SU-DHL-6 (cell line): ENCODE results near the gene MAP3K20.
"Not testable (repeated sequence)": the region's sequence is repeated elsewhere in the genome, so short reads cannot be mapped to it uniquely, and the experiment has no call there.

Experiments
- H2AFZ ChIP-seq: fragments of 200-600 bp; sonication (generic); 2 replicates; pipeline ENCODE4 v1.6.1; 2014; ENCODE audit warnings: low read depth, mild to moderate bottlenecking, moderate library complexity, mixed read lengths, antibody characterized with exemption, low read length; ENCODE audit not compliant: severe bottlenecking
- H3F3A ChIP-seq: fragments of 200-600 bp; shearing (Covaris generic); 2 replicates; pipeline ENCODE4 v1.6.0; 2016; ENCODE audit warnings: antibody characterized with exemption, mild to moderate bottlenecking; ENCODE audit not compliant: insufficient read depth
- H3K27ac ChIP-seq: fragments of 200-600 bp; sonication (generic); 2 replicates; pipeline ENCODE4 v1.5.1; 2016; ENCODE audit warnings: low read depth, mild to moderate bottlenecking, low read length, moderate library complexity, mixed read lengths
- H3K27me3 ChIP-seq: fragments of 200-600 bp; sonication (generic), shearing (Covaris generic); 2 replicates; pipeline ENCODE4 v1.6.0; 2014; ENCODE audit warnings: mild to moderate bottlenecking, low read length
- H3K36me3 ChIP-seq: fragments of 200-600 bp; sonication (generic); 2 replicates; pipeline ENCODE4 v1.6.1; 2014; ENCODE audit warnings: mild to moderate bottlenecking, low read length, mixed read lengths
- H3K4me2 ChIP-seq: fragments of 300-600, 200-600 bp; shearing (Covaris generic), sonication (generic); 2 replicates; pipeline ENCODE4 v1.6.0; 2014; ENCODE audit warnings: low read length, low read depth, mild to moderate bottlenecking; ENCODE audit not compliant: poor library complexity, severe bottlenecking
- H3K4me3 ChIP-seq: fragments of 200-600 bp; sonication (generic); 2 replicates; pipeline ENCODE4 v1.5.1; 2014; ENCODE audit warnings: antibody characterized with exemption, low read length, mild to moderate bottlenecking, mixed read lengths; ENCODE audit not compliant: insufficient read depth, poor library complexity, severe bottlenecking
- H3K79me2 ChIP-seq: fragments of 200-600 bp; sonication (generic); 2 replicates; pipeline ENCODE4 v1.6.1; 2014; ENCODE audit warnings: mild to moderate bottlenecking, low read length, moderate library complexity; ENCODE audit not compliant: insufficient read depth
- H3K9ac ChIP-seq: fragments of 200-600 bp; sonication (generic); 2 replicates; pipeline ENCODE4 v1.7.0; 2014; ENCODE audit warnings: mild to moderate bottlenecking, low read length
- H3K9me2 ChIP-seq: fragments of 200-600 bp; sonication (generic); replicated peaks from 2 replicates; pipeline ENCODE4 v1.6.1; 2014; ENCODE audit warnings: low read length; ENCODE audit not compliant: insufficient read depth
- H3K9me3 ChIP-seq: fragments of 200-600 bp; sonication (generic); 2 replicates; pipeline ENCODE4 v1.6.1; 2014; ENCODE audit warnings: low read length, mixed read lengths; ENCODE audit not compliant: insufficient read depth
- H4K20me1 ChIP-seq: fragments of 200-600 bp; sonication (generic); 2 replicates; pipeline ENCODE4 v1.6.1; 2014; ENCODE audit warnings: low read depth, mild to moderate bottlenecking, antibody characterized with exemption, low read length, moderate library complexity, mixed read lengths
- CTCF ChIP-seq: fragments of 200-600 bp; sonication (generic); IDR thresholded peaks from one replicate; pipeline ENCODE4 v1.5.1; 2017; ENCODE audit warnings: antibody characterized with exemption, mild to moderate bottlenecking, low read length, moderate library complexity; ENCODE audit not compliant: insufficient read depth, poor library complexity, severe bottlenecking
- EZH2phosphoT487 ChIP-seq: fragments of 200-600 bp; sonication (generic), shearing (Covaris generic); conservative IDR thresholded peaks from 2 replicates; pipeline ENCODE4 v1.6.1; 2018; ENCODE audit warnings: mild to moderate bottlenecking, antibody characterized with exemption, low read length, moderate library complexity, mixed read lengths

MAP3K20 gene

GRCh38 chr2:173091910-173092309 lies 16.3 kb downstream of the MAP3K20 start:
- Histone ChIP-seq H3K4me2 (no peak overlapping the region), H3K9me2 (no peaks in the 10 kb centered on the region), H4K20me1 (no peaks in the 10 kb centered on the region), H3K36me3 (no peaks in the 10 kb centered on the region), H3K27ac (no peak overlapping the region), H3K9ac (no peak overlapping the region), H3K27me3 (no peaks in the 10 kb centered on the region), H3K79me2 (no peaks in the 10 kb centered on the region), H3F3A (no peaks in the 10 kb centered on the region), H3K4me3 (no peak overlapping the region), H2AFZ (no peak overlapping the region), H3K9me3 (no peaks in the 10 kb centered on the region)
- TF ChIP-seq EZH2phosphoT487 (no peak), CTCF (no peak)

- no peak for TF ChIP-seq EZH2phosphoT487
- TF ChIP-seq CTCF = no peak
- Histone ChIP-seq H3K4me3 (no peak overlapping the region), H4K20me1 (no peaks in the 10 kb centered on the region), H3K27me3 (no peaks in the 10 kb centered on the region), H3K9me3 (no peaks in the 10 kb centered on the region), H3K9me2 (no peaks in the 10 kb centered on the region), H3K36me3 (no peaks in the 10 kb centered on the region), H3K79me2 (no peaks in the 10 kb centered on the region), H3K27ac (no peak overlapping the region), H3F3A (no peaks in the 10 kb centered on the region), H3K9ac (no peak overlapping the region), H2AFZ (no peak overlapping the region), H3K4me2 (no peak overlapping the region)
Observed at GRCh38 chr2:173092844-173093402, 17.3 kb downstream of the MAP3K20 start.

GRCh38 chr2:173093617-173094016 lies 18.0 kb downstream of the MAP3K20 start:
- H3K36me3 ChIP-seq, H3K27ac ChIP-seq, H3K4me3 ChIP-seq, H4K20me1 ChIP-seq, H3K9me2 ChIP-seq, H2AFZ ChIP-seq, H3K4me2 ChIP-seq, H3K79me2 ChIP-seq, H3K9ac ChIP-seq, H3K9me3 ChIP-seq, H3F3A ChIP-seq, H3K27me3 ChIP-seq: not testable (repeated sequence)

- no peak overlapping the region for H2AFZ ChIP-seq
- H4K20me1 ChIP-seq = no peaks in the 10 kb centered on the region
- H3K27me3 ChIP-seq = no peaks in the 10 kb centered on the region
- no peak overlapping the region for H3K4me2 ChIP-seq
- TF ChIP-seq EZH2phosphoT487 = no peak
- TF ChIP-seq CTCF = no peak
- H3K4me3 ChIP-seq = no peak overlapping the region
- H3K9me3 ChIP-seq = no peaks in the 10 kb centered on the region
- H3K9ac ChIP-seq = no peak overlapping the region
- H3F3A ChIP-seq = no peaks in the 10 kb centered on the region
- H3K79me2 ChIP-seq = no peaks in the 10 kb centered on the region
- no peaks in the 10 kb centered on the region for H3K9me2 ChIP-seq
- no peak overlapping the region for H3K27ac ChIP-seq
- H3K36me3 ChIP-seq = no peaks in the 10 kb centered on the region
Observed at GRCh38 chr2:173094731-173095130, 19.1 kb downstream of the MAP3K20 start.
